HG02885 (cell line): ENCODE measurements around the gene NUDT19.
"Not testable (repeated sequence)": the region's sequence is repeated elsewhere in the genome, so short reads cannot be mapped to it uniquely, and the experiment has no call there.

Experiments
- ATAC-seq: cut with Tn5 transposase; IDR thresholded peaks from one replicate; pipeline ENCODE4 v1.9.1; 2021; ENCODE audit warnings: mild to moderate bottlenecking; ENCODE audit not compliant: unreplicated experiment, poor library complexity

Gene NUDT19

GRCh38 chr19:32704006-32704405 lies 12.4 kb downstream of the NUDT19 start:
- not testable (repeated sequence) for ATAC-seq

- ATAC-seq: no peak
Measured at GRCh38 chr19:32708457-32708856, 16.8 kb downstream of the NUDT19 start.

- ATAC-seq: no peak
Measured at GRCh38 chr19:32709032-32709431, 17.4 kb downstream of the NUDT19 start.

- ATAC-seq: no peak
Measured at GRCh38 chr19:32711747-32712146, 20.1 kb downstream of the NUDT19 start.

GRCh38 chr19:32716203-32716602 lies 24.6 kb downstream of the NUDT19 start:
- not testable (repeated sequence) for ATAC-seq

GRCh38 chr19:32717496-32717895 lies 25.9 kb downstream of the NUDT19 start:
- no peak for ATAC-seq

GRCh38 chr19:32718286-32718685 lies 26.7 kb downstream of the NUDT19 start:
- ATAC-seq: no peak

- no peak for ATAC-seq
Measured at GRCh38 chr19:32719611-32720059, 28.0 kb downstream of the NUDT19 start, which contains the start of gene TDRD12. TSS of gene TDRD12 (plus strand) at chr19:32719767. CDS start at chr19:32720073, 306 bp downstream.

- no peak for ATAC-seq
Measured at GRCh38 chr19:32720216-32720935, 28.8 kb downstream of the NUDT19 start.

- no peak for ATAC-seq
Measured at GRCh38 chr19:32720936-32721250, 29.3 kb downstream of the NUDT19 start.

- ATAC-seq: no peak
Measured at GRCh38 chr19:32735936-32736335, 44.3 kb downstream of the NUDT19 start.

- no peak for ATAC-seq
Measured at GRCh38 chr19:32743021-32743420, 51.4 kb downstream of the NUDT19 start.

- ATAC-seq: no peak
Measured at GRCh38 chr19:32743447-32743846, 51.8 kb downstream of the NUDT19 start.

- no peak for ATAC-seq
Measured at GRCh38 chr19:32744555-32745325, 53.1 kb downstream of the NUDT19 start.

- not testable (repeated sequence) for ATAC-seq
Measured at GRCh38 chr19:32745594-32746251, 54.1 kb downstream of the NUDT19 start.

- ATAC-seq: peak; percentile 59
Measured at GRCh38 chr19:32746631-32747196, 55.1 kb downstream of the NUDT19 start.

GRCh38 chr19:32748497-32748896 lies 56.9 kb downstream of the NUDT19 start:
- ATAC-seq: no peak

- no peak for ATAC-seq
Measured at GRCh38 chr19:32748948-32749347, 57.3 kb downstream of the NUDT19 start.

GRCh38 chr19:32749361-32749760 lies 57.7 kb downstream of the NUDT19 start:
- no peak for ATAC-seq

- ATAC-seq: no peak
Measured at GRCh38 chr19:32750441-32751055, 58.9 kb downstream of the NUDT19 start.
